Karpas-422 (cell line): Measurements from ENCODE around the gene ALX3. TPM values are rescaled to one million over a fixed set of nuclear protein-coding genes. Genes with fewer than 3 reads are reported as not detected.

Experiments
- DNase-seq: peaks from one replicate; pipeline ENCODE4 v3.0.0-alpha.2; 2015
- H2AFZ ChIP-seq: fragments of 200-600 bp; sonication (generic); 2 replicates; pipeline ENCODE4 v1.6.1; 2014; ENCODE audit warnings: antibody characterized with exemption, low read length, mixed read lengths
- H3K27ac ChIP-seq: fragments of 200-600 bp; sonication (generic); 2 replicates; pipeline ENCODE4 v1.5.1; 2014; ENCODE audit warnings: mild to moderate bottlenecking, low read length, moderate library complexity
- H3K27me3 ChIP-seq: fragments of 200-600 bp; sonication (generic); 2 replicates; pipeline ENCODE4 v1.6.1; 2014; ENCODE audit warnings: low read length, mixed read lengths
- H3K36me3 ChIP-seq: fragments of 200-600 bp; sonication (generic); 2 replicates; pipeline ENCODE4 v1.6.1; 2014; ENCODE audit warnings: low read length, mixed read lengths; ENCODE audit not compliant: insufficient read depth
- H3K4me1 ChIP-seq: fragments of 200-600 bp; sonication (generic); 2 replicates; pipeline ENCODE4 v1.6.1; 2014; ENCODE audit warnings: mild to moderate bottlenecking, low read length, mixed read lengths
- H3K4me2 ChIP-seq: fragments of 200-600 bp; sonication (generic); 2 replicates; pipeline ENCODE4 v1.6.1; 2014; ENCODE audit warnings: low read length, low read depth, mild to moderate bottlenecking; ENCODE audit not compliant: poor library complexity, severe bottlenecking
- H3K4me3 ChIP-seq: fragments of 200-600 bp; sonication (generic); 2 replicates; pipeline ENCODE4 v1.5.1; 2014; ENCODE audit warnings: mild to moderate bottlenecking, antibody characterized with exemption, low read length, mixed read lengths
- H3K79me2 ChIP-seq: fragments of 200-600 bp; sonication (generic); 2 replicates; pipeline ENCODE4 v1.6.1; 2014; ENCODE audit warnings: mild to moderate bottlenecking, low read length, mixed read lengths
- H3K9ac ChIP-seq: fragments of 200-600 bp; sonication (generic); 2 replicates; pipeline ENCODE4 v1.6.0; 2014; ENCODE audit warnings: low read length
- H3K9me2 ChIP-seq: fragments of 200-600 bp; sonication (generic), shearing (Covaris generic); replicated peaks from 2 replicates; pipeline ENCODE4 v1.6.0; 2014; ENCODE audit warnings: mild to moderate bottlenecking, low read length, moderate library complexity; ENCODE audit not compliant: insufficient read depth
- H3K9me3 ChIP-seq: fragments of 300-700, 200-600 bp; sonication (generic); 2 replicates; pipeline ENCODE4 v1.6.1; 2014; ENCODE audit warnings: low read length, mixed read lengths
- H4K20me1 ChIP-seq: fragments of 200-600 bp; sonication (generic); 2 replicates; pipeline ENCODE4 v1.6.1; 2014; ENCODE audit warnings: mild to moderate bottlenecking, antibody characterized with exemption, low read length, low read depth; ENCODE audit not compliant: insufficient read depth
- total RNA-seq: library from RNA; depleted of rRNA; stranded (reverse); fragments of >200 nt; shearing (Covaris generic); gene quantifications from 2 replicates; pipeline ENCODE4 v1.2.3, GENCODE V29; 2014; ENCODE audit warnings: low replicate concordance

The ALX3 gene
- total RNA-seq, 1 experiment from 2014 or later, result not detected

GRCh38 chr1:110076789-110077500, 6.5 kb upstream of the ALX3 start:
- Histone ChIP-seq H3K9me3 (no peaks in the 10 kb centered on the region), H2AFZ (no peak overlapping the region), H3K9ac (no peak overlapping the region), H3K4me2 (no peak overlapping the region), H3K4me3 (no peak overlapping the region), H3K4me1 (peaks cover 20% of the 10 kb centered on the region), H3K27ac (no peak overlapping the region), H3K9me2 (no peaks in the 10 kb centered on the region), H3K79me2 (no peaks in the 10 kb centered on the region), H3K36me3 (no peaks in the 10 kb centered on the region), H4K20me1 (no peaks in the 10 kb centered on the region), H3K27me3 (no peaks in the 10 kb centered on the region)
- DNase-seq, result no peak

GRCh38 chr1:110074166-110074565, 3.7 kb upstream of the ALX3 start:
- no peaks in the 10 kb centered on the region for H3K79me2 ChIP-seq
- no peaks in the 10 kb centered on the region for H3K27me3 ChIP-seq
- no peak overlapping the region for H3K4me2 ChIP-seq
- H3K36me3 ChIP-seq, result no peaks in the 10 kb centered on the region
- H3K9ac ChIP-seq, result no peak overlapping the region
- H3K27ac ChIP-seq, result no peak overlapping the region
- H3K9me2 ChIP-seq, result no peaks in the 10 kb centered on the region
- no peak overlapping the region for H2AFZ ChIP-seq
- no peak for DNase-seq
- H4K20me1 ChIP-seq, result no peaks in the 10 kb centered on the region
- no peaks in the 10 kb centered on the region for H3K4me1 ChIP-seq
- no peak overlapping the region for H3K4me3 ChIP-seq
- no peaks in the 10 kb centered on the region for H3K9me3 ChIP-seq

GRCh38 chr1:110070282-110070669, 196 bp downstream of the ALX3 start:
- Histone ChIP-seq H4K20me1 (no peaks in the 10 kb centered on the region), H3K4me2 (no peak overlapping the region), H3K4me1 (no peaks in the 10 kb centered on the region), H3K79me2 (no peaks in the 10 kb centered on the region), H3K9me2 (no peaks in the 10 kb centered on the region), H3K27ac (no peak overlapping the region), H3K9me3 (no peaks in the 10 kb centered on the region), H3K36me3 (no peaks in the 10 kb centered on the region), H3K9ac (no peak overlapping the region), H3K4me3 (no peak overlapping the region), H3K27me3 (no peaks in the 10 kb centered on the region), H2AFZ (no peak overlapping the region)
- DNase-seq, result no peak

- H3K27me3 ChIP-seq, result no peaks in the 10 kb centered on the region
These were observed 829 bp downstream of the ALX3 start for GRCh38 chr1:110069404-110070281.

GRCh38 chr1:110068646-110069403, 1.6 kb downstream of the ALX3 start:
- no peaks in the 10 kb centered on the region for H3K9me2 ChIP-seq
- H3K79me2 ChIP-seq, result no peaks in the 10 kb centered on the region
- H3K27me3 ChIP-seq, result no peaks in the 10 kb centered on the region
- H3K4me1 ChIP-seq, result no peaks in the 10 kb centered on the region
- no peak overlapping the region for H3K4me2 ChIP-seq
- H3K9me3 ChIP-seq, result no peaks in the 10 kb centered on the region
- no peak overlapping the region for H2AFZ ChIP-seq
- no peaks in the 10 kb centered on the region for H3K36me3 ChIP-seq
- no peak overlapping the region for H3K4me3 ChIP-seq
- no peak for DNase-seq
- no peak overlapping the region for H3K27ac ChIP-seq
- no peaks in the 10 kb centered on the region for H4K20me1 ChIP-seq
- H3K9ac ChIP-seq, result no peak overlapping the region

More at GRCh38 chr1:110069404-110070281, 829 bp downstream of the ALX3 start:
- H3K9ac ChIP-seq, result no peak overlapping the region
- H4K20me1 ChIP-seq, result no peaks in the 10 kb centered on the region
- H3K9me3 ChIP-seq, result no peaks in the 10 kb centered on the region
- H3K27ac ChIP-seq, result no peak overlapping the region
- H3K4me3 ChIP-seq, result no peak overlapping the region
- no peaks in the 10 kb centered on the region for H3K4me1 ChIP-seq
- H2AFZ ChIP-seq, result no peak overlapping the region
- no peaks in the 10 kb centered on the region for H3K36me3 ChIP-seq
- no peak overlapping the region for H3K4me2 ChIP-seq
- no peaks in the 10 kb centered on the region for H3K9me2 ChIP-seq
- DNase-seq, result no peak
- H3K79me2 ChIP-seq, result no peaks in the 10 kb centered on the region

- no peaks in the 10 kb centered on the region for H4K20me1 ChIP-seq
- H3K4me3 ChIP-seq, result no peak overlapping the region
- H3K9ac ChIP-seq, result no peak overlapping the region
- no peak overlapping the region for H2AFZ ChIP-seq
- no peaks in the 10 kb centered on the region for H3K4me1 ChIP-seq
- H3K36me3 ChIP-seq, result no peaks in the 10 kb centered on the region
- no peaks in the 10 kb centered on the region for H3K27me3 ChIP-seq
- H3K79me2 ChIP-seq, result no peaks in the 10 kb centered on the region
- H3K4me2 ChIP-seq, result no peak overlapping the region
- no peaks in the 10 kb centered on the region for H3K9me2 ChIP-seq
- no peak overlapping the region for H3K27ac ChIP-seq
- no peaks in the 10 kb centered on the region for H3K9me3 ChIP-seq
- DNase-seq, result no peak
These were observed 2.4 kb downstream of the ALX3 start for GRCh38 chr1:110067893-110068645.

- Histone ChIP-seq H3K9me3 (no peaks in the 10 kb centered on the region), H3K79me2 (no peaks in the 10 kb centered on the region), H4K20me1 (no peaks in the 10 kb centered on the region), H3K4me2 (no peak overlapping the region), H3K9me2 (no peaks in the 10 kb centered on the region), H3K4me1 (no peaks in the 10 kb centered on the region), H3K27ac (no peak overlapping the region), H3K27me3 (no peaks in the 10 kb centered on the region), H3K36me3 (no peaks in the 10 kb centered on the region), H2AFZ (no peak overlapping the region), H3K4me3 (no peak overlapping the region), H3K9ac (no peak overlapping the region)
- DNase-seq, result no peak
These were observed 3.0 kb downstream of the ALX3 start for GRCh38 chr1:110067479-110067892.
